GM15510 (cell line): ENCODE results near the gene CLRN2.

Source experiments
- POLR2A ChIP-seq: IDR thresholded peaks from 3 replicates; pipeline ENCODE4 v1.6.1; 2011; ENCODE audit warnings: borderline replicate concordance; ENCODE audit not compliant: insufficient read length; ENCODE audit errors: extremely low read depth

CLRN2 gene

GRCh38 chr4:17550549-17550948 lies 35.6 kb downstream of the CLRN2 start:
- no peak for TF ChIP-seq POLR2A

GRCh38 chr4:17552427-17552826 lies 37.5 kb downstream of the CLRN2 start:
- no peak for TF ChIP-seq POLR2A

- TF ChIP-seq POLR2A, result no peak
Observed at GRCh38 chr4:17554568-17554967, 39.6 kb downstream of the CLRN2 start.

- TF ChIP-seq POLR2A, result no peak
Observed at GRCh38 chr4:17556498-17556897, 41.5 kb downstream of the CLRN2 start.

- TF ChIP-seq POLR2A, result no peak
Observed at GRCh38 chr4:17557880-17558279, 42.9 kb downstream of the CLRN2 start.

GRCh38 chr4:17558941-17559708 lies 44.2 kb downstream of the CLRN2 start:
- TF ChIP-seq POLR2A, result no peak

GRCh38 chr4:17559709-17560048 lies 44.7 kb downstream of the CLRN2 start:
- no peak for TF ChIP-seq POLR2A

GRCh38 chr4:17560065-17560673 lies 45.2 kb downstream of the CLRN2 start:
- no peak for TF ChIP-seq POLR2A

GRCh38 chr4:17561195-17561909 lies 46.4 kb downstream of the CLRN2 start:
- no peak for TF ChIP-seq POLR2A

GRCh38 chr4:17562157-17562556 lies 47.2 kb downstream of the CLRN2 start:
- TF ChIP-seq POLR2A, result no peak

GRCh38 chr4:17565846-17566245 lies 50.9 kb downstream of the CLRN2 start:
- TF ChIP-seq POLR2A, result no peak

GRCh38 chr4:17567271-17567670 lies 52.3 kb downstream of the CLRN2 start:
- TF ChIP-seq POLR2A, result no peak

GRCh38 chr4:17574206-17574605 lies 59.2 kb downstream of the CLRN2 start:
- TF ChIP-seq POLR2A, result no peak
